GM19025 (cell line): Measurements from ENCODE around the gene CHMP2A.
"Not testable (repeated sequence)": the region's sequence is repeated elsewhere in the genome, so short reads cannot be mapped to it uniquely, and the experiment has no call there.

Source experiments
- ATAC-seq: cut with Tn5 transposase; IDR thresholded peaks from one replicate; pipeline ENCODE4 v1.9.1; 2021; ENCODE audit warnings: mild to moderate bottlenecking, low read depth, moderate library complexity; ENCODE audit not compliant: unreplicated experiment

CHMP2A gene

DNA sequence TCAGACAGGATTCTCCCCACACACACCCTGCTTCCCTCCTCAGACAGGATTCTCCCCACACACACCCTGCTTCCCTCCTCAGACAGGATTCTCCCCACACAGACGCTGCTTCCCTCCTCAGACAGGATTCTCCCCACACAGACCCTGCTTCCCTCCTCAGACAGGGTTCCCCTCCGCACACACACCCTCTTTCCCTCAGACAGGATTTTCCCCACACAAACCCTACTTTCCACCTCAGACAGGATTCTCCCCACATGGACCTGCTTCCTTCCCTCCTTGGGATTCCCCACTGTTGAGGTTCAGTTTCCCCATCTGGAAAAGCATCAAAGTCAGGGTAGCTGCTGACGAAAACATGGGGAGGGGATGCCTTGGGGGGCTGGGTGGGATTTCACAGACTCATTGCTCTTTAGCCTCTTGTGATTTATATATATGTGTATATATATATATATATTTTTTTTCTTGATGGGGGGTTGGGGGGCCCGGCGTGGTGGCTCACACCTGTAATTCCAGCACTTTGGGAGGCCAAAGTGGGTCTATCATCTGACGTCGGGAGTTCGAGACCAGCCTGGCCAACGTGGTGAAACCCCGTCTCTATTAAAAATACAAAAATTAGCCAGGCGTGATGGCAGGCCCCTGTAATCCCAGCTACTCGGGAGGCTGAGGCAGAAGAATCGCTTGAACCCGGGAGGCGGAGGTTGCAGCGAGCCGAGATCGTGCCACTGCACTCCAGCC is 12.1 kb downstream of the CHMP2A start:
- ATAC-seq, result not testable (repeated sequence)

DNA sequence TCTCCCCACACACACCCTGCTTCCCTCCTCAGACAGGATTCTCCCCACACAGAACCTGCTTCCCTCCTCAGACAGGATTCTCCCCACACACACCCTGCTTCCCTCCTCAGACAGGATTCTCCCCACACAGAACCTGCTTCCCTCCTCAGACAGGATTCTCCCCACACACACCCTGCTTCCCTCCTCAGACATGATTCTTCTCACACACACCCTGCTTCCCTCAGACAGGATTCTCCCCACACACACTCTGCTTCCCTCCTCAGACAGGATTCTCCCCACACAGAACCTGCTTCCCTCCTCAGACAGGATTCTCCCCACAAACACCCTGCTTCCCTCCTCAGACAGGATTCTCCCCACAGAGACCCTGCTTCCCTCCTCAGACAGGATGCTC is 15.7 kb downstream of the CHMP2A start:
- ATAC-seq, result not testable (repeated sequence)

DNA sequence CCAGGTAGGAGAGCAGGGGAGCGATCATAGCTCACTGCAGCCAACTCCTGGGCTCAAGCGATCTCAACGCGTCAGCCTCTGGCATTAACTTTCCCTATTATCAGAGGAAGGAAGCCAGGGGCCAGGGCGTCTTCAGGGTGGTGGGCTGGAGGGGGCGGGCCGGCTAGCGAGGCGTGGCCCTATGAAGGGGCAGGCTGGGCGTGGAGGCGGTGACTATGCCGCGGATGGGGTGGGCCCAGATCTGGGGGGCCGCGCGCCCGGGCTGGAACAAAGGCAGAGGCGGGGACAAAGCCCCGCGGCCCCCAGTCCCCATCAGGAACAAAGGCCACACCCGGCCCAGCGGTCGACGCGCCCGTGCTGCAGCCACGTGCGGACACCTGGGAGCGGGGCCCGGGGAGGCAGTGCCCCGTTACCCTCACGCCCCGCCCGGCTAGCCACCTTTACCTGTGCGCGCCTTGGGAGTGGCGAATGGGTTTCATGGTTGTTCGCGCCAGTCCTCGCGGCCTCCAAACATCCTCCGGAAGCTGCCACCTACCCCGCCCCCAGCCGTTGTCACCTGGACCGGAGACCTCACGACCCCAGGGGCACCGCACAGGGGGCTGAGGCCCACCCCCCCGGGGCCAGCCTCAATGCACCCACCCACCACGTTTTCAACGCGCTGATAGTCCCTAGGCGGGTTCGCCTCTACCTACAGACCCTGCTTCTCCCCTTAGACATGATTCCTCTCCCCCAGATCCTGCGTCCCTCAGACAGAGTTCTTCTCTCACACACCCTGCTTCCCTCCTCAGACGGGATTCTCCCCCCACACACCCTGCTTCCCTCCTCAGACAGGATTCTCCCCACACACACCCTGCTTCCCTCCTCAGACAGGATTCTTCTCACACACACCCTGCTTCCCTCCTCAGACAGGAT is 16.4 kb downstream of the CHMP2A start:
- no peak for ATAC-seq

DNA sequence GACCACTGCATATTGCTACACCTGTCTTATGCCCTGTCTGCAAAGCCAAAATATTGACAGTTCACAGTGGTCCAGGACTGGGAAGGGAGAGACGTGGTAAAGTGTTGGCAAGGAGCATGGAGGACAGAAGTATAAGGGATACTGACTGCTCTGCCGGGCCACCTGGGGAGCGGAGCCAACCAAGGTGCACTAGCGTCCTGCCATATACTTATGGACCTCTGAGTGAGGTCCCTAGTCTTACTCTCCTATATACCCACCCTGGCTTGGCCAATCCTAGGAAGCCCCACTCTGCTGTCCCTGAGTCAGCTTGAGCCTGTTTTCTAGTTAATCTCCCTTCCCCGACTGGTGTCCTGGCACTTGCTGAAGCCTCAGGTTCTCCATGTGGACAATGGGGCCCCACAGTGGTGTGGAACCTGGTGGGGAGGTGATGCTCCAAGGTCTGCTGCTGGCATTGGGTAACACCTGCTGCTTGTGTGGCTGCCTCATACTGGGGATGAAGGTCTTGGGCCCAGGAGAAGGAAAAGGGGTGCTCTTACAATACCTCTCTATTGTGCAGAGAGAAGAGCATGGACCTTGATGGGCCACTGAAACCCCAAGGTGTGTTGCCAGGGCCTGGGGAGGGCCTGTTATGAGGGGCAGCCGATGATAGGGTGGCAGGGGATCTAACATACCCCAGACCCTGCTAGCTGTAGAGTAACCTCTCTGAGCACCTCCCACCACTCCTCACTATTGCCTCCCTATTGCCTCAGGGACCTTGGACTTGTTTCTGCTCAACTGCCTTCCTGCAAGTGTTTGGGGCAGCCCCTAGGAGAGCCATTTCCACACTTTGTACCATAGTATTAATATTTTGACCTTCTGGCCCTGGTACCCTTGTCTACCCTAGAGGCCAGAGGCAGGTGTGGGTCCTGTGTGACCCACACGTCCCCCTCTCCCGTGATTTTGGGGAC is 17.8 kb downstream of the CHMP2A start:
- ATAC-seq, result no peak

DNA sequence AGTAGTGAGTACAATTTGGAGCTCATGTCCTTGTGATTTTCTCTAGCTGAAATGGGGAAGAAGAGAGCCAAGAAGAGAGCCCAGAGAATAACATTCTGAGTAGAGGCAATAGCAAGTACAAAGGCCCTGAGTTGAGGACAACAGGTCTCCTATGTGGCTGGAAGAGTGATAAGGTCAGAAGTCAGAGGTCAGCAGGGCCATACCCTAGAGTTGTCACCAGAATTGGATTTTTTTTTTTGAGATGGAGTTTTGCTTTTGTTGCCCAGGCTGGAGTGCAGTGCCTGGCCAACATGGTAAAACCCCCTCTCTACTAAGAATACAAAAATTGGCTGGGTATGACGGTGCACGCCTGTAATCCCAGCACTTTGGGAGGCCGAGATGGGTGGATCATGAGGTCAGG is 19.0 kb downstream of the CHMP2A start:
- ATAC-seq, result no peak

DNA sequence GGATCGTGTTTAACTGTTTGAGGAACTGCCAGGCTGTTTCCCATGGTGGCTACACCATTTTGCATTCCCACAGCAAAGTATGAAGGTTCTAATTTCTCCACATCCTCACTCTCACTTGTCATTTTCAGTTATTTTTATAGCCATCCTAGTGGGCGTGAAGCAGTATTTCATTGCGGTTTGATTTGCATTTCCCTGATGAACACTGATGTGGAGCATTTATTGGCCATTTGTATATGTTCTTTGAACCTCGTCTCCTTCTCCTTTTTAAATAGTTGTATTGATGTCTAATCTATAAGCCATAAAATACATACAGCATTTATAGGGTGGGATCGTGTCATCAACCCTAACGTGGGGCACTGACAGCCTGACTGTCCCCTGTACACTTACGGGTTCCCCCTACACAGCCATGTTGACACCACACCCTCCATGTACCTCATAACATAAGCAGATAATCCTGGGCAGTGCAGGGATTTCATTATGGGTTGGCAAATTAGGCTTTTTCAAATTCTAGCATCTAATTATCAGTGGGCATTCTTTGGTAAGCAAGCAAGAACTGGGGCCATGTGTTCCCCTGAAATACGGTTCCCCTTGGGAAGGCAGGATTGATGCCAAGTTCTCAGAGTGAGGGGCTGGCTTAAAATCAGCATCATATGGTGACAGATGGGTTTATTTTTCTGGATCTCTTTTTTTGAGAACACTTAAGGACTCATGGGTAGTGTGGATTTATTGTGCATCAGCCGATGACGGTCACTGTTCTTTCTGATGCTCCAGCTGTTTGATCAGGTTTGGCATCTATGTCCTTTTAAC is 23.7 kb downstream of the CHMP2A start:
- no peak for ATAC-seq

DNA sequence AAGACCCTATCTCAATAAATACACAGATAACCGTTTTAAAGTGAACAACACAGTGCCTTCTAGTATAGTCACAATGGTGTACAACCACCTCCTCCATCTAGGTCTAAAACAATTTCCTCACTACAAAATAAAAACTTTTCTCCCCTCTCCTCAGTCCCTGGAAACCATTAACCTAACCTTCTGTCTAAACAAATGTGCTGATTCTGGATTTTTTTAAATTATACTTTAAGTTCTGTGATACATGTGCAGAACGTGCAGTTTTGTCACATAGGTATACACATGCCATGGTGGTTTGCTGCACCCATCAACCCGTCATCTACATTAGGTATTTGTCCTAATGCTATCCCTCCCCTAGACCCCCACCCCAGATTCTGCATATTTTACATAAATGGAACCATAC is 25.5 kb downstream of the CHMP2A start:
- ATAC-seq, result no peak

DNA sequence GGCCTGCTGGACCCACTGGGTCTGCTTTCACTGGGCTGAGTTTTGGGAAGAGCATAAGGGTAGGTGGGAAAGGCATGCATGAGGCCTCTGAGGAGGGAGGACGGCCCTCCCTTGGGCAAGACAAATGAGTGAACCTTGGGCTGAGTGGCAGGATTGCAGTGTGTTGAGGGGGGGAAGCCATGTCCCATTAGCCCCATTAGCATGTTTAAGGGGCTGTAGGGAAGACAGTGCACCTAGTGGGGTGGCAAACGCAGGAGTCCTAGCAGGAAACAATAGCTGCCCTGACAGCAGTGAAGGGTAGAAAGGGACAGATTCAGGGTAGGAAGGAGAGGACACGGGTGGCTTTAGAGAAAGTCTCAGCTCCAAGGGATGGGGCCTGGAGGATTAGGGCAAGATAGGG is 32.2 kb downstream of the CHMP2A start:
- no peak for ATAC-seq

DNA sequence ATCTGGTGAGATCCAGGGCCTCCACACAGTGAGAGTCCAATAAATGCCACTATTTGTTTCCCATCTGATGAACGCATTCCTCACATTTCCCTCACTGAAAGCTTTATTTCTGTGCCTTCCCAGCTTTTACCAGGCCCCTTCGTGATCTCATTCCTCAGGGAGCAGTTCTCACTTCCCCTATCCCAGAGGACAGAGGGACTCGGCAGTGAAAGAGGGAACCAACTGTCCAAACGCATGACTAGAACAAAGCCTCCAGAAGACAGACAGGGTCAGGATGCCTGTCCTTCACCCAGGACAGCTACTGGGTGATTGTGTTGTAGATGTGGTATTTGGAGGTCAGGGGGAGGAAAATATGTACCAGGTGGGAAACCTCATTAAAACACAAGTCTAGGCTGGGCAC is 33.3 kb downstream of the CHMP2A start:
- no peak for ATAC-seq

DNA sequence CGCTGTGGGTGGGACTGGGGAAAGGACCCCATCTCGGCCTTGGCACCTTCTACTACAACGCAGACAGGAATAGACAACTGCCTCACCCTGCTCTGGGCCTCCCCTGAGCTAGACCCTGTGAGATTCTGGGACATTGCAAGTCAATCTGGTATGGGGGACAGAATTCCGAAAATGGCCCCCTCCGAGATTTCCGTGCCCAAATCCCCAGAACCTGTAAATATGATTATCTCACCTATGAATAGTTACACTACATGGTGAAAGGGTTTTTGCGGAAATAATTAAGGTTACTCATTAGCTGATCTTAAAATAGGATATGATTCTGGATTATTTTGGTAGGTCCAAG is 34.7 kb downstream of the CHMP2A start:
- no peak for ATAC-seq

DNA sequence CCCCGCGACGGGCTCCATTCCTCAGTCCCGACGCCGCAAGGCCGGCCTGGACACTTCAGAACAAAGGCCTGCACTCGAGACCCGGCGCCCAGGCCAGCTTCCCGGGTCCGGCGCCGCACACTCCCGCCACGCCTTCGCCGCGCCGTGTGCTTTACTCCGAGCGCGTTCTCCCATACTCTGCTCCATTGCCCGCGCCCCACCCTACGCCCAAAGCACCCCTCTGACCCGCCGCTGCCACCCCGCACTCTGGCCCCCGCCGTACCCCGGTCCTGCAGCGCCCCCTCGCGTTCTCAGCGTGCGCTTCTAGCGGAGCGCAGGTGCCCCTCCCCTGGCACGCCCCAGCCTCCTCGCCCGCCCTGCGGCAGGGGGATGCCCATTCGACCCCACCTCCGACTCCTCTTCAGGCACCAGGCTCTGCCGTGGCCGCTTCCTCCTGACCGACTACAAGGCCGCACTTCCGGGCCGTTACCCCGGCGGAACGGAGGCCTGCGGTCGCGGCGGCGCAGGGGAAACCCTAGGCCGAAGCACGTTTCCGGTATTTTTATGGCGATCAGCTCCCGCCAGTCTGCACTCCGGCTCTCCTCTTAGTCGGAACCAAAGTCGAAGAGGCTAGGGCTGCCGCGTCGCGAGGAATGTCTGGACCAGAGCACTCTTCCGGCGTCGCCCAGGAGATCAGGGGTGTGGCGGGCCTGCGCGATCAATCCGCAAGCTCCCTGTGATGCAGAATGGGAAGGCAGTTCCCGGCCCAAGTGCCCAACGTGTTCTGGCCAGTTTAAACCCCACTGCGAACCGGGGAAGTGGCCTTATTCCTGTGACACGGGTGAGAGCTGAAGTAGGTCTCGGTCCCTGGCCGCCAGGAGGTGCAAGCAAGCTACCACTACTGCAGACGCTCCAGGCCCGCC is 35.3 kb downstream of the CHMP2A start, which contains the start of gene ZBTB45:
ZBTB45 (minus strand) TSS at position 456 of the 902 bp plus-strand sequence. CDS start 2,137 bp downstream, outside the sequence.
- ATAC-seq, result peak; percentile 82

DNA sequence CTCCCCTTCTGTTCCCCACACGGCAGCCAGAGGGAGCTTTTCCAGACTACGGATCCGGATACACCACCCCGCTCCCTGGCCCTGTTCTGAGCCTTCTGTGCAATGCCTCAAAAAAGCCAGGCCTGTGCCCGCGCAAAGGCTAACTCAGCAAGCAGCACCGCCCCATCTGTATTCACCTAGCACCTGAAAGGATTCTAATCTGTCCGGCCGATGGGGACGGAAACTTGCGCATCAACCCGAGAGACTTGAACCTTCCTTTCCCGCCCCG is 35.9 kb downstream of the CHMP2A start:
- no peak for ATAC-seq

DNA sequence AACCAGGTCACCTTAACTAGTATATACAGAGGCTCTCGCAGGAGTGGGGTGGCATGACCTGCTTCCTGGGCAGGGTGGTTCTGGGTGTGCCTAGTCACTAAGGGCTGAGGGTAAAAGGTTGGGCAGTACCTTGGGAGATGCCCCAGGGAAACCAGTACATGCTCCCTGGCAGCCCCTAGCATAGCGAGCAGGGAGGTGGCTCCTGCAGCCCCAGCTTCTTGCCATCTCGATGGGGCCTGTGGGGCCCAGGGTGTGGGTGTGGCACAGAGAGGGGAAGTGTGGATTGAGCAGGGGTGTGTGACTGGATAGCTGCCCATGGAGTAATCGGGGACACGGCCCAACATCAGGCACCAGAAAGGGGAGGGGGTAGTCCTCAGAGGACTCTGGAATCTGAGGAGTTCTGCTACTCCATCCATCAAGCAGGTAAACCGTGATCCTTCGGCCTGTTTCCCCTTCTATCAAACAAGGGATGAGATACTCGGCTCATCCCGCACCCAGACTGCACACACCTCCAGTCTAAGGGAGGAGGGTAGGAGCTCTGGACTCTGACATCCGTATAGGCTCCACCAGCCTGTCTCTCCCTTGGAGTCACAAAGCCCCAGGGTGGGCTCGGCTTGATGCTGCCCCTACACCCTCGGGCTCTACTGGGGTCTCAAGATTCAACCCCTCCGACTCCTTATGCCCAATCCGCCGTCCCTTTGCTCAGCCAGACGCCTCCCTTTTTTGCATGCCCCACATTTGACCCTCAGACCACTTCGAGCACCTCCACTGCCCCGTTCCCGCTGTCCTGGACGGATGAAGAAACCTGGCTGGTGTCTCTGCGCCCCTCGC is 36.4 kb downstream of the CHMP2A start:
- no peak for ATAC-seq

DNA sequence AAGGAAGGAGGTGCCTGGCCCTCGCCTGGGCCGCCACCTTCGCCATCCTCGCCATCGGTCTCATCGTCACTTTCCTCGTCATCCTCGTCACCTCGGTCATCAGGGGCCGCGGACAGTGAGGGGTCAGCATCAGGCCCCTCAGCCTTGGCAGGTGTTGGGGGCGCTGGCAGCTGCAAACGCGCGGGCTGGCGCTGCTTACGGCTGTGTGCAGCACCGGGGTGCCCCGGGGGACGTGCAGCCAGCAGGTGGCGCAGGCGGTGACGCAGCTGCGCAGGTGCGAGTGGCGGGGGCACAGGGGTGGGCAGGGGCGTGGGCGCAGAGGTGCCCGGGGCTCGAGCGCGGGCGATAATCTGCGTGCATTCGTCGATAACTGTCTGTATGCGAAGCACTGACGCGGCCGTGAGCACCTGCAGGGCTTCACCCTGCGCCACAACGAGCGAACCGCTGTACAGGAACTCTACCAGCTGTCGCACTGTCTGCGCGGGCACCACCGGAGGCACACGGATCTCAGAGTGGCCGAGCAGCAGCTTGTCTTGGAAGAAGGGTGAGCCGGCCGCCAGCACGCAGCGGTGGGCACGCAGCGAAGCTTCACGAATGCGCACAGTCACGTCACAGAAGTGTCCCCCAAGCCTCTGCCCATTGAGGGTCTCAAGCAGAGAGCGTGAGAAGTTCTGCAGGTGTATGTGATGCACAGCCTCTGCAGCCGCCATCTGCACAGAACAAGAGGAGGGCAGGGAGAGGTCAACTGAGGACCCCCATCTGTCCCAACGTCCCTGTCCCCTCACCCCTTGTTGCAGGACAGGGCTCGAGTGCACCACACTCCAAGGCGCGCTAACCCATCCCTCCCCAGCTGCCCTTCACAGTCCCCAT is 37.7 kb downstream of the CHMP2A start:
- ATAC-seq, result no peak

DNA sequence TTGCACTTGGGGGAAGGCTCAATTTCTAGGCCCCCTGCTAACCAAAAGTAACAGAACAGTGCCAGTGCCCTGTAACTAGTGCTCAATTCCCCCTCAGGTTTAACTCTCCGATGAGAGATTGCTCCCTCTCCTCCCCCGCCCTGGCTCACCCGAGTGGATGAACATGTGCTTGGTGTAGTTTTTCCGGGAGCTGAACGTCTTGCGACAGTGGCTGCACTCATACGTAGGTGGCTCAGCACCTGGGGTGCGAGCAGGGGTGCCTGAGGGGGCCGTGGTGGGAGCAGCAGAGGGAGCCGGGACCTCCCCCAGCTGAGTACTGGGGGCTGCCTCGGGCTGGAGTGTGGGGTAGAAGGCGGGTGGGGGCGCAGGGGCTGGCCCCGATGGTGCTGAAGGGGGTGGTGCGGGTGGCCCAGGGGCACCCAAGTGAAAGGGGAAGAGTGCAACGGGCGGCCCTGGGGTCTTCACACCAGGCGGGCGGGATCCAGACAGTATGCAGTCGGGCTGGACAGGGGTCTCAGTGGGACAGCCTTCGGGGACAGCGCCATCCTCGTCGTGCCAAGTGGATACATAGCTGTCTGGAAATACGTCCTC is 38.6 kb downstream of the CHMP2A start:
- no peak for ATAC-seq

DNA sequence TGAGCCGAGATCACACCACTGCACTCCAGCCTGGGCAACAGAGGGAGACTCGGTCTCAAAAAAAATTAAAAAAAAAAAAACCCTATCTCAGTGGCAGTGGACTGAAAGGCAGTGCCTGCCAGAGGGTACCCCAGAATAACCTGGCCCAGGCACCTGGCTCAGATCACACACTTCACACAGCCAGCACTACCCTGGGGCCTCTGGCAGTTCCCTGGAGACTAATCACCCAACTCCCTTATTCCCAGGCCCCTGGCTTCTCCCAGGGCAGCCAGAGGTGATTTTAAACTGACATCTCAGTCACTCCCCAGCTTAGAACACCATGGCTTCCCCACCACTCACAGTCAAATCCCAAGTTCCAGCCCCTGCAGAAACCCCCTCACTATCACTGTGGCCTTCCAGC is 39.6 kb downstream of the CHMP2A start:
- no peak for ATAC-seq

DNA sequence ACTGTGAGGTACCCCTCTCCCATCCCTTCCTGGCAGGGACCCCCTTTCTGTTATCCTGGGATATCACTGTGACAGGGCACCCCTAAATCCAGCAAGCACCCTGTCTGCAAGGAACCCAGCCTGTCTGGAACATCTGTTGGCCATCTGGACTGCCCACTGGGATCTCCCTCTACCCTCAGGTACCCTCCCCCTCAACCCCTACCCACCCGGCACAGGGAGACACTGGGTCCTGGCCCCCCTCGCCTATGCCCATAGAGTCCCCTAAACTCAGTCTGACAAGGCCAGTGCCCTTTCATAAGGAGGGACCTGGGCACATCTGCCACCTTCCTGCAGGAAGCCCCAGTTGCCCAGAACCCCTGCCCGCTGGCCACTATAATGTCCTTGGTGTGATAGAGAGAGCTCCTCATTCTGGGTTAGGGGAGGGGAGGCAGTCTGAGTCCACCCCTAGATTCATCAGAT is 40.3 kb downstream of the CHMP2A start:
- no peak for ATAC-seq
